Muscle of arm (tissue), 12 donors: ENCODE results near the gene PRKCB. TPM values are rescaled to one million over a fixed set of nuclear protein-coding genes. Genes with fewer than 3 reads are reported as not detected.

Experiments
- DNase-seq: peaks from one replicate; pipeline ENCODE4 v3.0.0-alpha.2; 2013
- polyA plus RNA-seq, 12 donors: library from polyadenylated mRNA; unstranded; fragments of 120-200 nt; gene quantifications; one replicate each; pipeline ENCODE4 v1.2.1, GENCODE V29; 2013; ENCODE audit not compliant: insufficient read length in 12 of 12

Gene PRKCB
- polyA plus RNA-seq, 12 donors, result 0.75 to 6.3 (median 1.8) TPM; not detected in 1

DNA sequence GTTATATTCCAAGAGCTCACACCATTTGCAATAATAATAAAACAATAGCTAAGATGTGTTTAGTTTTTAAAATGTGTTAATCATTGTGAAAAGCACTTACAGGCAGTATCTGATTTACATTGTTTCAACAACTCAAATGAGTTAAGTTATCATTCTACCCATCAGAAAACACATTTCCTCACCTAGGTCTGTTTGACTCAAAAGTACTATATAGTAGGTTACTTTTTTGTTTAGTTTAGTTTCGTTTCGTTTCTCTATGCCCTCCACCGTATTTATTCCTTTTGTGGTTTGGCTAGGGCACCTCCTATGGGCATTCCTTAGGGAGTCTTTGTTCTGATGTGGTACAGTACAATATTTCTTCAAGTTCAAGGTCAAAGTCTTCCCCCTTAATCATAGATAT is 201.6 kb downstream of the PRKCB start:
- no peak for DNase-seq

GRCh38 chr16:24041834-24042631 is 206.2 kb downstream of the PRKCB start:
- peak; percentile 27 for DNase-seq

DNA sequence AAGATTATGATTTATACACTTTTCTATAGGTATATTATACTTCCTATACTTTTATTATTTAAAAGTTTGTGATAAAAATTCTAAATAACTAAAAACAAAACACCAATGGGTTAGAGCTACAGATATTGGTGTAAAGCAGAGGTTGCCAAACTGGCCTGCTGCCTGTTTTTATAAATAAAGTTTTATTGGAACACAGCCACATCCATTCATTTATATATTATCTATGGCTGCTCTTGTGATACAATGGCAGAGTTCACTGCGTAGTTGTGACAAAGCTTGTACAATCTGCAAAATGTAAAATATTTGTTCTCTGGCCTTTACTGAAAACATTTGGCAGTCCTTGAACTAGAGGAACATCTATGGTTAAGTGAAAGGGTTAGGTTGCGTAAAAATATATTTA is 208.7 kb downstream of the PRKCB start:
- no peak for DNase-seq

GRCh38 chr16:24045641-24046040 is 209.9 kb downstream of the PRKCB start:
- DNase-seq, result no peak

GRCh38 chr16:24046442-24046841 is 210.7 kb downstream of the PRKCB start:
- DNase-seq, result no peak

DNA sequence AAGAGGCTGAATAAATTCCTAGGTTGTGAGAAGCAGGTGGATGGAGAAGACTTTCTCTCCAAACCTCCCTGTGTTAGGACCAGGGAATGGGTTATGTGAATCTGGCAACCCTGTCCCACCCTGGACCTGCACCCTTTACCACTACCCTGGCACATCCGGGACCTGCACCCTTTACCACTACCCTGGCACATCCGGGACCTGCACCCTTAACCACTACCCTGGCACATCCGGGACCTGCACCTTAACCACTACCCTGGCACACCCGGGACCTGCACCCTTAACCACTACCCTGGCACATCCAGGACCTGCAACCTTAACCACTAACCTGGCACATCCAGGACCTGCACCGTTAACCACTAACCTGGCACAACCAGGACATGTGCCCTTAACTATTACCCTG is 213.3 kb downstream of the PRKCB start:
- no peak for DNase-seq

DNA sequence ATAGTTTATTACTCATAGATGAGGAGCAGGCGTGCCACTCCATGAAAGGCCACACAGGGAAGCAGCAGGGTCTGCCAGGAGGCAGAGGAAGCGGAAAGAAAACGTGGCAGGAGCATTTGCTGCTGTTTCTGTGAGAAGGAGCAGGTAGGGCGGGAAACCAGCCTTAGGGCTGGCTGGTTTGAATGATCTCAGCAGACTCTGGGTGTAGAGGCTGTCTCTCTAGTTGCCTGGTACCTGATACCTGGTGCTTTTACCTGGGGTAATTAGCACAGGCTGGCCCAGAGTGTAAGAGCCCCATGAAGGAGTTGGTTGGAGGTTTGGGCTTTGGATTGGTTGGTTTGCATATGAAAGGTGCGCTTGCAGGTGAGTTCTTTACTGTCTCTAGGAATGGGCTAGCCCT is 215.3 kb downstream of the PRKCB start:
- DNase-seq, result no peak

GRCh38 chr16:24052329-24053098 is 216.7 kb downstream of the PRKCB start:
- no peak for DNase-seq

DNA sequence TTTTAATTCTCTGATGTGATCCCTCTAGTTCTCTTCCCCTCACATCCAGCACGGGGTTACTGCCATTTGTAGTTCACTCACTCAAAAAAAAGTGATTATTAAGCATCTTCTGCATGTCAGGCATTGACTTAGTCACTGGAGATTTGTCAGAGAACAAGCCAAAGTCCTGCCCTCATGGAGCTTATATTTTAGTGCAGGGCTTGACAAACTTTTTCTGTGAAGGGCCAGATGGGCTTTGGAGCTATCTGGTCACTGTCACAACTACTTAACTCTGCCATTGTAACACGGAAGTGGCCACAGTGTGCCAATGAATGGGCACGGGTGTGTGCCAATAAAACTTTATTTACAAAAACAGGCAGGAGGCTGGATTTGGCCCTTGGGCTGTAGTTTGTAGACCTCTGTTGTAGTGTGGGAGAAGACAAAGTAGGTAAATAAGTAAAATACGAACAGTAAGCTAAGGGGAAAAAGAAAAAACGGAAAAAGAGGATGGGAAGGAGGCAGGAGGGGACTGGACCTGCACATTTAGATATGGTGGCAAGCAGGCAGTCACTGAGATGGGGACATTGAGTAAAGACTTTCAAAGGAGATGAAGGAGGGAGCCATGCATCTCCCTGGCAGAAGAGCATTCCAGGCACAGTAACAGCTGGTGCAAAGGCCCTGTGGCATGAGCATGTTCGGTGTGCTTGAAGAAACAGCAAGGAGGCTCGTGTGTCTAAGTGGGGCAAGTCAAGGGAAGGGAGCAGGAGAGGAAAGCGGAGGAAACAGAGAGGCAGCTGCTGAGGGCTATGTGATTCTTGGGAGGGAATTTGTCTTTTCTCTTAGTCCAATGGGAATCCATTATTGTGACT is 217.5 kb downstream of the PRKCB start:
- no peak for DNase-seq

GRCh38 chr16:24054741-24055491 is 219.1 kb downstream of the PRKCB start:
- no peak for DNase-seq

GRCh38 chr16:24062270-24062817 is 226.6 kb downstream of the PRKCB start:
- DNase-seq, result no peak

DNA sequence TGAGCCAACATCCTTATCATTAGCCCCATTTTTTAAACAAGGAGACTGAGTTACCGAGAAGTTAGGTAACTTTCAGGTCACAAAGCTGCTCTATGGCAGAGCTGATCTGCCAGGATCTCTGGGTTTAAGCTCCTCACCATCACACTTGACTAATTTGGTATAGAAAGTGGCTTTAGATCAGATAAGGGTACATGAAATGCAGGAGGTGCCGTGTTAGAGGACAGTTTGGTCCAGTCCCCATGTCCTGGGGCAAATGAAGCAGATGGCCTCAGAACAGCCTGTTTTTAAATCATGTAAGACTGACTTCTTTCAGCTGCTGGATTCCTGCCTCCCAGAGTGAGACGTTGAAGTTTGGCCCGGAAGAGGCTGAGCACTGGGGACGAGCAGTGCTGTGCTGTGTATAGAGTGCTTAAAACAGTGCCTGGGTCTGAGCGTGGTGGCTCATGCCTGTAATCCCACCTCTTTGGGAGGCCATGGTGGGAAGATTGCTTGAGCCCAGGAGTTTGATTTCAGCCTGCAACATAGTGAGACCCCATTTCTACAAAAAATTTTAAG is 233.3 kb downstream of the PRKCB start:
- DNase-seq, result no peak

DNA sequence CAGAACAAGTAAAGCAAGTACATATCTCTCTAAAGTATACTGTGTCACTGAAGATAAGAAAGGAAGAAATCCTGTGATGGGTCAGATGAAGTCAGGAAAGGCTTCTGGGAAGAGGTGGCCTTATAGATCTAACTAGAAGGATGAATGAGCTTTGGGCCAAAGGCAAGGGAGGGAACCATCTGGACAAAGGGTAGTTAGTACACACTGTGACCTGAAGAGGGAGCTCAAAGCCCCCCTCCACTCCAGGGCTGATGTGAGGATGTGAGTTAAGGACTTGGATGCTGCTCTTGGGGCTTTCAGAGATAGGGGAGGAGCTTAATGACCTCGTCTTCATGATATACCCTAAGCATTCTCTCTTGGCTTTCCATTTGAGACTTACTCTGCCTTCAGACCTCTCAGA is 235.1 kb downstream of the PRKCB start:
- DNase-seq, result no peak

DNA sequence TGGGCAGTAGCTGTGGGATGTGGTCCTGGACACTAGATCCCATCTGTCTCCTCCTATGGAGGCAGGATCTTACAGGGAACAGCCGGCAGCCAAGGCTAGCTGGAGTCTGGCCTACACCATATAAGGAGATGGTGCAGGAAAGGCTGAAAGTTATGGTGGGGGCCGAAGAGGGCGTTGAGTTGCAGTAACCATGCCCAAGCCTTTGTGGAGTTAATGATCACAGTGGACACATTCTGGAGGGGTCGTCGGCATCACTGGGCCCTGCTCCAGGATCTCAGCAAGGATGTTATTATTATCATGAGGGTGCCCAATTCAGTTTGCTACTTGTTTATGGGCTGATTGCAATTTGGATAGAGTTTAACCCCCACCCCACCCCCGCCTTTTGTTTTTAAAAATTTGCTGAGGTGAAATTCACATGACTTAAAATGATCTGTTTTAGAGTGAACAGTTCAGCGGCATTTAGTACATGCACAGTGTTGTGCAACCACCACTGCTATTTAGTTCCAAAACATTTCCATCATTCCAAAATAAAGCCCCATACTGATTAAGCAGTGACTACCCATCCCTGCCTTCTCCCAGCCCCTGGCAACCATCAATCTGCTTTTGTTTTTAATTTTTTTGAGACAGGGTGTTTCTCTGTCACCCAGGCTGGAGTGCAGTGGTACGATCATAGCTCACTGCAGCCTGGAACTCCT is 236.0 kb downstream of the PRKCB start:
- DNase-seq, result no peak

DNA sequence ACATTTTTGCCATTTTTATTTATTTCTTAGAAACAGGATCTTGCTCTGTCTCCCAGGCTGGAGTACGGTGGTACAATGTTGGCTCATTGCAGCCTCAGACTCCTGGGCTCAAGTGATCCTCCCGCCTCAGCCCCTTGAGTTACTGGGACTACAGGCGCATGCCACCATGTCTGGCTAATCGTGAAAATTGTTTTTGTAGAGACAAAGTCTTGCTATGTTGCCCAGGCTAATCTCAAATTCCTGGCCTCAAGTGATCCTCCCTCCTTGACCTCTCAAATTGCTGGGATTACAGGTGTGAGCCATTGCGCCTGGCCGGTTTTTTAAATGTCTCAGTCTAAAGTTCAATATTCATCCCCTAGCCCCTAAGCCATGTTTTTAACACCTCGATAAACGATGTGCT is 237.5 kb downstream of the PRKCB start:
- no peak for DNase-seq

DNA sequence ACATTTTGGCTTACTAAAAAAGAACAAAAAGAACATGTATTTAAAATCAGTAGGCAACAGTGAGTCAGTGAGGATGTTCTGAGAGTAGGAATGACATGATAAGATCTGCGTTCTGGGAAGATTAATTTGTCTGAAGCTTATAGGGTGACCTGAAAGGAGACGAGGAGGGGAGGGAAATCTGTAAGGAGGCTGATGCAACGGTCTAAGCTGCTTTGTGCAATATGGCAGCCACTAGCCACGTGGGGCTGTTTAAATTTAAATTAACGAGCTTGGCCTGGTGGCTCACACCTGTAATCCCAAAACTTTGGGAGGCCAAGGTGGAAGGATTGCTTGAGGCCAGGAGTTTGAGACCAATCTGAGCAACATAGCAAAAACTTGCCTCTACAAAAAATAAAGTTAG is 238.8 kb downstream of the PRKCB start:
- no peak for DNase-seq

- no peak for DNase-seq
These were observed 239.5 kb downstream of the PRKCB start for GRCh38 chr16:24075302-24075701.

DNA sequence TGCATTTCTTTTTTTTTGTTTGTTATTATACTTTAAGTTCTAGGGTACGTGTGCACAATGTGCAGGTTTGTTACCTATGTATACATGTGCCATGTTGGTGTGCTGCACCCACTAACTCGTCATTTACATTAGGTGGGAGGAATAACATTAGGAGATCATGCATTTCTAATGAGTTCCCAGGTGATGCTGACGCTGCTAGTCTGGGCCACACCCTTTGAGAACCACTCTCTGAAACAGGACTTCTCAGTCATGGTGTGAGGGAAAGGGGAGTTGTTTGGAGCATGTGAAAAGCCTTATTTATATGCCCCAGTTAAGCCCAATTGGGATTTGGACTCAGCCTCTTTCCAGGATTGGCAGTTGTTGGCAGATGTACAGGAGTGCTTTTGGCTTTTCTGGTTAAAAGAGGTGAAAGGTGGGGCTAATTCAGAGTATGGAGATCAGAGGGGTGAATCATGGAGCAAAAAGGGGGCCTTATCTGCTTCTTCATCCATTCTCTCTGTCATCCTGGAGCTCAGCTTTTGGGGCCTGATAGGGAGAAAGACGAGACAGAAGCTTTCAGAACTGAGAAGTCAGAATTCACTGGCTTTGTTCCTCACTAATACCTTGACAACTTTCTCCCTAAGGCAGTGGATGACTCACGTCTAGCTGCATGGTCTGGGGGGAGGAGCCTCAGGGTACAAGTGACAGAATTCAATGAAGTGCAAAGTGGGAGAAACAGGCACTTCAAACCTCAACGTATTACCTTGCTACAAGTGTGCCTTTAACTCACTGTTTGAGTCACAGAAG is 240.3 kb downstream of the PRKCB start:
- DNase-seq, result no peak

DNA sequence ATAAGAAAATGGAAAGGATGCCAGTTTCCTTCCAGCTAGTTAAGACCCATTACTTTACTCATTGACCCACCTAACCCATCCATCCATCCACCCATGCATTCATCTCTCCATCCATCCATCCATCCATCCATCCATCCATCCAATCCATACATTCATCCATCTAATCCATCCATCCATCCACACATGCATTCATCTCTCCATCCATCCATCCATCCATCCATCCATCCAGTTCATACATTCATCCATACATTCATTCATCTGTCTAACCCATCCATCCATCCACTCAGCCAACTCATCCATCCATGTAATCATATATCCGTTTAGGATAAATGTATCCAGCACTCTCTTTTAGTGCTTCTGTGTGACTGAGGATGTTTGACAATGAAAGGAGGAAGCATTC is 241.5 kb downstream of the PRKCB start:
- DNase-seq, result no peak

- DNase-seq, result no peak
These were observed 242.2 kb downstream of the PRKCB start for GRCh38 chr16:24077966-24078365.
